Lung microvascular endothelial cell (primary cell): ENCODE measurements around the gene C2orf76. TPM values are rescaled to one million over a fixed set of nuclear protein-coding genes. Genes with fewer than 3 reads are reported as not detected.
"Not testable (repeated sequence)": the region's sequence is repeated elsewhere in the genome, so short reads cannot be mapped to it uniquely, and the experiment has no call there.

Experiments
- DNase-seq, 2 donors: peaks; one replicate each; pipeline versions ENCODE4 v3.0.0 to v3.0.0-alpha.2; 2010; ENCODE audit warnings: low read depth in 2 of 2
- total RNA-seq: library from RNA; depleted of rRNA; stranded (reverse); fragments of >200 nt; gene quantifications from 2 replicates; pipeline ENCODE4 v1.2.1, GENCODE V29; 2014

Gene C2orf76
- total RNA-seq, 1 donor from 2014 or later, result 12.7 TPM

DNA sequence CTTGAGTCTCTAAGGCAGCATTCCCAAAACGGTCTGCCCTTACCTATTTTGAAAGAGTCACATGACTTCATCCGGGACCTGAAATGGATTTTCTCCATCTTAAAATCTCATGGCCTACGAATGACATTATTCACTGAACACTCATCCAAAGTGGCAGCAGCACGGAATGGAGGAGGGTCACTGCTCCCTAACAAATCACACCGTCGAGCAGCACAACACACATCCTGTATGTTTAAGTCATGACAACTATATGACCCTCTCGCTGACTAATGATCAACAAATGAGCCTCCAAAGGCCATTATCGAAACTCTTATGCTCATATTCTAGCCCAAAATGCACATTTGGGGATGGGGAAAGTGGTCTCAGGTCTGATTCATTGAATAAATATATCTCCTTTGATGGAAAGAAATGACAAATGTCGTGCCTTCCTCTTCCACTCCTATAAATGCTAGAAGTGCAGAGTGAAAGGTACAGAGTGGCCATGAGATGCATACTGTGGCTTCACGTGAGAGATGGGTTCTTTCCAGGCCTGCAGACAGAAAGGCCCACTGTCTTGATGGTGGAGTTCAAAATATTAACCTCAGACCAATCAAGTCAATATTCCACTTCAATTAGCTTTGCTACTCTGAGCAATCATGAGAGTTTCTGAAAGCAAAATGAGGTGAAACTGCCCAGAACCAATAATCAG, 70.8 kb downstream of the C2orf76 start:
- DNase-seq, result no peak

DNA sequence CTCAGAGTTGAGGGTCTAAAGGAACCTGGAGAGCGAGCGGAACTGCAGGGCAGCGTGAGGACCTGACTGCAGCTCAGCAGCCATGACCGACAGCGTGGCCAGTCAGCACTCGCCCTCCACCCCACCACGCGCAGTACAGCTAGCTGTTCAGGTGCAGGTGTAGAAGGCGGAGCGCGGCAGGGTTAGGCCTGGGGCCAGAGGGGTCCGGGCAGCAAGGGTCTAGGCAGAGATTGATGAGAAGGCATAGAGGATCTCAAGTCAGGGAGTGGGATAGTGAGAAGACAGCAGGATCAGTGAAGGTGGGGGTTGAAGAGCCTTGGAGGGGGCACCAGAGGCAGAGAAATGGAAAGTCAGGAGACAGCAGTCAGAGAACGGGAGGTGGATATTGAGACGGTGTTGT, 72.0 kb downstream of the C2orf76 start:
- no peak for DNase-seq

DNA sequence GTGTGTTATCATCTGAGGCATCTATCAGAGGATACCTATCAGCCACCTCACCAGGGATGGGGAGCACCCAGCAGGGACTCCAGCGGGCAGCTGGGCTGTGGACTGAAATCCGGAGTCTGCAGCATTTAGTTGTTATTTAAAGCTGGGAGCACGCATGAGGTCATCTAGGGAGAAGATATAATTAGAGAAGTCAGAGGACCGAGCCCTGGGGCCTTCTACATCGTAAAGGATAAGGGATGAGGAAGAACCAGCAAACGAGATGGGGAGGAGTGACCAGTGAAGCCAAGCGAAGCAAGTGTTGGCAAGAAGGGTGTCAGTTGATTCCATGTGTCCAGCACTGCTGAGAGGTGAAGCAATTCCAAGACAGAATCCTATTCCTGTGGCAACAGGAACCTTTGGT, 72.7 kb downstream of the C2orf76 start:
- DNase-seq, result no peak

DNA sequence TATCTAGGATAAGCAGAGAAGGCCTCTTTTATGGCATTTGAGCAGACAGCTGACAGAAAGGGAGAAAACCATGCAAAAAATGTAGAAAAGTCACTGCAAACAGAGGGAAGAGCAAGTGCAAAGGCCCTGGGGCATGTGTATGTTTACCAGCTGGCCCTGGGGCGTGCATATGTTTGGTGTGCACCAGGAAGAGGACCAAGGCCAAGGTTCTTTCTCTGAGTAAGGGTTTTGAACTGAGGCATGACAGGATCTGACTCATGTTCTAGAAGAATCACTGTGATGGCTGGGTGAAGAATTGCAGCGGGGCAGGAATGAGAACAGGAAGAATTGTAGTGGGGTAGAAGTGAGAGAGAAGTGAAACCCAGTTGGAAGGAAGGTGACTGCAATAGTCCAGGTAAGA, 73.4 kb downstream of the C2orf76 start:
- peak in 1 of 2 donors; percentile 28 for DNase-seq

DNA sequence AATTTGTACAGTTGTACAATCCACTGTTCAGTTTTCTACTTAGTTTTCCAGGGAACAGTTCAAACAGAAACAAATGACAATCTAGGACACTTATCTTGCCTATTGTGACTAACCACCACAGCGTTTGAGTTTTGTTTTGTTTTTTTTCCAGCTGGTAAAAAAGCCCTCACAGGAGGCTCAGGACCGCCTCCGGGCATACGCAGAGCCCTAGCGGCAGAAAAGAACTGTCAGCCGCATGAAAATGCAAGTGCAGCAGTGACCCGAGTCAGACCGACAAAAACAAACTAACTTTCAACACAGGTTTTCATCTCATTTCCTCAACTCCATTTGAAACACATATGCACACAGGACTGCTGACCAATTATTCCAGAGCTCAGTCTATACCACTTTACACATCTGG, 74.4 kb downstream of the C2orf76 start:
- DNase-seq, result peak in 1 of 2 donors; percentile 73

DNA sequence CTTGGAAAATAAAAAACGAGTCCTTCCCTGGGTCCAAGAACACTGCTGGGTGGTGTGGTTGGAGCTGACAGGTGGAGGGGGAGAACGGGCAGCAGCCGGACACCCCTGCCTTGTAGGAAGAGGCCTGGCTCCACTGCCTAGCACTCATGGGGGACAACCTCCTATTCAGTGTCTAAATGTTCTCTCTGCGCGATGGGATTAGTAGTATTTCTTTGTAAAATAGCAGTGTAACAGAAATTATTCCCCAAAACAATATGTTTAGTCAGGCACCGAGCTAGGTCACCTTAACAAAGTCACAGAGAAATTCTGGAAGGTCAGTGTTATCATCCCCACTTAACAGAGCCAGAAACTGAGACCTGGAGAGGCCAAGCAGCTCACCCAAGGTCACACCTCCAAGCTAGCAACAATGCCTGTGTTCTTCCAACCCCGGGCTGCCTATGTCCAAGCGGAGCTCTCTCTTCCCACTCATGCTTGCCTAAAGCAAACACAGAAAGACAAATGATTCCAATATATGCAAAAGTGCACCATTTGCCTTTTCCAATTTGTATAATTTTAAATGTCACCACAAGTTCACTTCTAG, 75.0 kb downstream of the C2orf76 start:
- DNase-seq, result no peak

DNA sequence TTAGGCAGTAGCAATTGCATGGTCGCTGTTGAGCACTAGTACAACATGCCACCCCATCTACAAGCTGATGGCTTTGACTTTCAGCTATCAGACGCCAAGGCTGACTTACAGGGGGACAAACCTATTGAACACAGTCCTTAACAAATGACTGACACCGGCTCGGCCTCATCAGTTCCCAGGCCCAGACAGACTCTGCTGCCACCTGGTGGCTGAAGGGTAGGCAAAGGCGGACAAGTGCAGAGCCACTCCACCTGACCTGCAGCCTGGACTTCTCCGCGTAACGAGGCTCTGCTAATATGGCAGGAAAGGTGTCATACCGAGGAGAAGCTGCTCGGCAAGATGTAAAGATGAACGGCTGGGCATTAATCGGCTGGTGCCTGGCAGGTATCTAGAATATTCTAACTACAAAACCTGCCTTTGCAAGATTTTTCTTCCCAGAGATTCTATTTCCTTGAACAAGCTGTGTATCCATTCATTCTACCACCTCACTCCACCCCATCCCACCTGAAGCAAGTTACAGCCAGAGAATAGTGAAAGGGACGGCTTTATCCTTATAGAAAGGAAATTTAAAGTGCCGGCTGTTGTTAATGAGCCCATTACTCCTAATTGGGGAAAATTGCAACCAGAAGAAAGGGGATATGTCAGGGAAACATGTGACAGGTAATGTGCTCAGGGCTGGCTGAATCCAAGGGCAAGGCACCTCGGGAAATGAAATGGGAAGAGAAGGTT, 75.6 kb downstream of the C2orf76 start:
- peak; percentile 76 to 82 for DNase-seq

DNA sequence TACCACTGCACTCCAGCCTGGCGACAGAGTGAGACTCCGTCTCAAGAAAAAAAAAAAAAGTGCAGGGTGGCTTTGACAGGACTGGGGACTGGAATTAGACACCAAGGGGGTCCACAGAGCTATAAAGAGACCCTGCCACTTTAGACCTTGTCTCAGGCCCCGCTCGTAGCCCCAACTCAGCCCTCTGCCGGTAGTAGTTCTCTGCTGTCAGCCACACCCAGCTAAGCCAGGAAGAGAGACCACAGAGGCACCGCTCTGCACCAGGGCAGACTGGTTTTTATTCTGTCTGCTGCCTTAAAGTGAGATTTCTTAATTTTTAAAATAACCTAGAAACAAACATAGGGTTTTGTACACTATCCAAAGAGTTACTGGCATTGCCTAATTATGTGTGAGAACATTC, 77.0 kb downstream of the C2orf76 start:
- DNase-seq, result no peak

DNA sequence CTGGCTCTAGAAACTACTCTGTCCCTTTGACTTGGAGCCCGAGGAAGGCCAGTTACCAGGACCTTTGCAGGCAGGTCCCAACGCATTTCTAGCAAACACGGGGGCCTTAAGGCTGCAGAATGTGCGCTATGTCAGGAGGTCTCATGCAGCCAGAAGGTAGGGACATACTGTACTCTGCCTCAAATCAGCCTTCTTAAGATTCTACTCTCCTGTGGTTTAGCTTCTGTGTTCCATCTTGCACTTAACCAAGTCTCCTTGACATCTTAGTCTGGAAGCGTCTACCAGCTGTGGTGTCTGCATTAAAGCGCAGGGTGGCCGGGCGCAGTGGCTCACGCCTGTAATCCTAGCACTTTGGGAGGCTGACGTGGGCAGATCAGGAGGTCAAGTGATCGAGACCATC, 77.5 kb downstream of the C2orf76 start:
- no peak for DNase-seq

DNA sequence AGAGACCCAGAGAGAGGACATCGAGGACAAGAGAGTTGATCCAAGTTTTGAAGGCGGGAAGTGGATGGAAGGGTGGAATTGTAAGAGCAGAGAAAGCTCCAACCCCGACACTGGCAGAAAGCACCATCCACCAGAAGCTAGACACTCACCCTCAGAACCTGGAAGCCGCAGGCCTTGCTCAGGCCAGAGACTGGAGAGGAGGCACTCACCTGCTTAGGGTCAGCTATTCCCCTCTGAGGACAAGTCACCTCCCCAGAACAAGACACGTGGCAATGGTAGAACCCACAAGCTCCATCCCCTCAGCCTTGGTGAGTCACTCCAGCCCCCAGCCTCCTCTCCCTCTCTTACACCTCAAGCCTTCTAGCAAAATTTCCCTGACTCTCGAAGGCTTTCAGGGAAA, 78.1 kb downstream of the C2orf76 start:
- DNase-seq, result no peak

DNA sequence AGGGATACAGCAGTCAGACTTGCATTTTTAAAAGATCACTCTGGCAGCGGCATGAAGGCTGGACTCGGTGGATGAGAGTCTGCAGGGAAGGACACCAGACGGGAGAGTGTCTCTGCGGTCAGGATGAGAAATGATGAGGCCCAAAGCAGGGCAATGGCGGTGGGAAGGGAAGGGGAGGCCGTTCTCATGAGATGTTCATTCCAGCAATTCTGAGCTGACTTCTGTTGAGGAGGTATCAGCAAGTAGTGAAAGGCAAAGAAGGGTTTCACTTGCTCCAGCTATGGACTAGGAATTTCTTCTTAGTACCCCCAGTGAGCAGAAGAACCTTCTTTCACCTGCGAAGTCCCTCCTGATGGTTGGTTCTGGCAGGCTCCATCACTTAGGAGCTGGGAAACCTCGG, 80.0 kb downstream of the C2orf76 start:
- no peak for DNase-seq

DNA sequence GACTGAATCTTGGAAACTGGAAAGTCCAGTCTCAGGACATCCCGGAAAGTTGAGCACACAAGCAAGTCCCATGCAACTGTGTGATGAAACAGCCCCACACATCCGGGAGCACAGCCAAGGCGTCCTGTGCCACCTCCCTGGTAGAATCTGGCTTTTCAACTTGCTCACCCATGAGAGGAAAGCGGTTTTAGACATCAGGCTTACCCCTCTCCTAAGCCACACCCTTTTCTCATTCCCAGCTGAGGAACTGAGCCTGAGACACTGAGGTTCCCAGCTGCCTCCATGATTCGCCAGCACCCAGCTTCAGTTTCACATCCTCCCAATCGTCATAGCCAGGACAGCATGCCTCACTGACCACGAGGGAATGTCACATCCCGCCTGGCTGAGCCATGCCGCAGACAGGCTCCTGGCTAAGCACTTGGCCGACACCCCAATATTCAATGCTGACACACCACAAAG, 82.7 kb downstream of the C2orf76 start:
- no peak for DNase-seq

DNA sequence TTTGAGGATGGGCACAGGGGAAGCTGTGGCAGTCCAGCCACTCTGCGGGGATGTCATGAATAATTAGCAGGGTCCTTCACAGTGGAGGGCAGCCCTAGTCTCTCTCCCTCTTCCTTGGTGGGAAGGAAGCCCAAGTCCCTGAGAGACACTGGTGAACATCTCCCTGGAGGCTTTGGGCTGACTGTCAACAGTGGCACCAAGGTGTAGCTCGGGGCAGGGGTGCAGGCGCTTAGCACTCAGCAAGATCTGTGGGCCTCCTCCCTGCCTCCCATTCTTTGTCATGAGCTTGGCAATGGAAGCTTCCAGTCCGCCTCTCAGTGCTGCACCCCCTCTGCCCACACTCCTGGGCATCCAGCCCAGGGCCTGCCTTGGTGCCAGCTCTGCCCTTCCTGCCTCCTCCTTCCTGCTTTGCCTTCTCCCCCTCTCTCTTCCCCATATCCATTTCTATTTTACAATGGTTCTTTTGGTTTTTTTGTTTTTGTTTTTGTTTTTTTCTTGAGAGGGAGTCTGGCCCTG, 83.6 kb downstream of the C2orf76 start:
- no peak for DNase-seq

DNA sequence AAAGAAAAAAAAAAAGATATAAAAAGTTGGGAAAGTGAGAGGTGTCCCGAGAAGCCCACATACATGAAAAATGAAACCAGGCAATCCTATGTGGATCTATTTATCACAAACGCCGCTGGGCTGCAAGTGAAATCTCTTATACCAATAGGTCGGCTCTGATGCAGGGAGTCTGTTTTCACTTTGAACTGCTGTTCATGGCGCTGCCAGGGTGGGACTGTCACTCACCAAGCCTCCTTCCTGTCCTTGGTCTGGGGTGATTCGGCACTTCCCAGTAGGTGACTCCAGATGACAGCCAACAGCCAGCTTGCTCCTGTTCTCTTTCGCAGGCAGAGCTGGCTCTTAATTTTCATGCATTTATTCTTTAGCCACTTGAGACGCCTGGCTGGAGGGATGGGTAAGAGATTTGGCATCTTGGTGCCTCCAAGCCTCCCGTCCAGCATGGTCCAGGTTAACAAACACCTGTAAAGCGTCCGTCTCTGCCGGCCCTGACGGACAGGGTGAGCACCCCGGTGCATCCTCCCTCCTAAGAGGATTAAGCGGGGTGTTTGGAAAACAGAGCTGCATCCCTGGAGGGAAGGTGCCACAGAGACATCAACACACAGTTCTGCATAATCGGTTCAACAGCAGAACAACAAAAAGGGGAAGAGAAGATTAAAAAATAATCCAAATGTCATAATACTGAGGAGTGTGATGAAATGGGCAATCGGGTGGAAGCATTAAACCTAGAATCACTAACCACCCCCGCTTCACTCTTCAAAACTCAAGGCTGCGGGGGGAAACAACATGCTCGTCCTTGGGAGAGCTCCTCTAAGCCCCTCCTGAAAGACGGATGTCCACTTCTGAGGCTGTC, 84.3 kb downstream of the C2orf76 start:
- DNase-seq, result no peak

DNA sequence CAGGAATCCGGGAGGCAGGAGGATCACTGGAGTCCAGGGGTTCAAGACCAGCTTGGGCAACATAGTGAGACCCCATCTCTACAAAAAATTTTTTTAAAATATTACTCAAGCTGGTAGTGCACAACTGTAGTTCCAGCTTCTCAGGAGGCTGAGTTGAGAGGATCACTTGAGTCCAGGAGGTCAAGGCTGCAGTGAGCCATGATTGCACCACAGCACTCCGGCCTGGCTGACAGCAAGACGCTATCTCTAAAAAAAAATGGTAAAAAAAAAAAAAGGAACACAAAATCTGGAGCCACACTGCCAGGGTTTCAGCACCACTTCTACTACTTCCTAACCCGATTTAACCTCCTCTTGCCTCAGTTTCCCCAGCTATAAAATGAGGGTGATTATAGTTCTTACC, 86.0 kb downstream of the C2orf76 start:
- no peak for DNase-seq

DNA sequence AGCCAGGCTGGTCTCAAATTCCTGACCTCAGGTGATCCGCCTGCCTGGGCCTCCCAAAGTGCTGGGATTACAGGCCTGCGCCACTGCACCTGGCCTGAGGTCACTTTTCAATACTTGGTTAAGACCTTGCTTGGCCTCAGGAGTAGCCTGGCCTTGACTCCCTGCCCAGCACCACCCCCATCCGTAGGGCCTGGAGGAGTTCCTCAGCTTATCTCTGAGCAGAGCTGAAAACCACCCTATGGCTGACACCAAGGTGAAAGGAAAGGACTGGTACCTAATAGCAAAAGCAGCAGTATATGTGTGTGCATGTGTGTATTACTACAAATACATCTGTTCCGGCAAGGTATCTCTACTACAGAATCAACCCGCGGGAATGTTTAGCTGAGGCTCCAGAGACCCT, 87.0 kb downstream of the C2orf76 start:
- no peak for DNase-seq

DNA sequence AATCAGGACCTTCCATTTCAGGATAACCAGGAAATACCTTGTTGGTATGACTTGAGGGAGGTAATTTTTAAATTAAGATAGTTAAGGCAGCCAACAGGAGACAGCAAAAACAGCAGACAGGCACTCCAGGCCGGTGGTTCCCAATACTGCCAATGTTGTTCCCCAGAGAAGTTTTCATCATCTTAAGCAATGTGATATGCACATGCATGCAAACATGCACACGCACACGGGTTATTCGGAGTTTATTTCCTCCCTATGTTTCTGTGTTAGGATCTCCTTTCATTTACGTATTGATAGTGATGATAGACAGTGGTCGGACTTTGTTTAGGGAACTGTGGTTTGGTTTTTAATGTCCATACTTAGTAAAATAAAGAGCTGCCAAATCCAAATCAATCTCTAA, 87.7 kb downstream of the C2orf76 start:
- DNase-seq, result no peak

DNA sequence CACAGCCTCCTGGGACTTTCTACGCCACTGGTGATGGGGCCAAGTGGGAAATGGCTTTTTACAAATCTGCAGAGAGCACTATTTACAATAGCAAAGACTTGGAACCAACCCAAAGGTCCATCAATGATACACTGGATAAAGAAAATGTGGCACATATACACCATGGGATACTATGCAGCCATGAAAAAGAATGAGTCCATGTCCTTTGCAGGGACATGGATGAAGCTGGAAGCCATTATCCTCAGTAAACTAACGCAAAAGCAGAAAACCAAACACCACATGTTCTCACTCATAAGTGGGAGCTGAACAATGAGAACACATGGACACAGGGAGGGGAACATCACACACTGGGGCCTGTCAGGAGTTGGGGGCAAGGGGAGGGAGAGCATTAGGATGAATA, 88.2 kb downstream of the C2orf76 start:
- not testable (repeated sequence) for DNase-seq

DNA sequence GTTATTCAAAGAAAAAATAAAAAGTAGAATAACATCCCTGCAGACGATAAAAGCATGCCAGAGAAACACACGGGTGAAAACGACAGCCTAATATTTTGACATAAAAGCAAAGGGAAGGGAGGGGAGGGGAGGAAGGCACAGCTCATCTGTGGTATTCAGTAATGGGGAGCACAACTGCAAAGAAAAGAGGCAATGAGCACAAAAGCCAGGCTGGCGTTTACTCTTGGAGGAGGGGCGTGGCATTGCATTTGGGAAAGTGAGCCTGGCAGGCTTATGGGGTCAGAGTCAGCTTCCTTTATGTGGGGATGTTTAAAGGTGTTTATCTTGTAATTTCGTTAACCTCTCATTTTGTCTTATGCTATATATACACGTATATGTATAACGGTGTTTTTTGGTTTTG, 89.8 kb downstream of the C2orf76 start:
- DNase-seq, result no peak

DNA sequence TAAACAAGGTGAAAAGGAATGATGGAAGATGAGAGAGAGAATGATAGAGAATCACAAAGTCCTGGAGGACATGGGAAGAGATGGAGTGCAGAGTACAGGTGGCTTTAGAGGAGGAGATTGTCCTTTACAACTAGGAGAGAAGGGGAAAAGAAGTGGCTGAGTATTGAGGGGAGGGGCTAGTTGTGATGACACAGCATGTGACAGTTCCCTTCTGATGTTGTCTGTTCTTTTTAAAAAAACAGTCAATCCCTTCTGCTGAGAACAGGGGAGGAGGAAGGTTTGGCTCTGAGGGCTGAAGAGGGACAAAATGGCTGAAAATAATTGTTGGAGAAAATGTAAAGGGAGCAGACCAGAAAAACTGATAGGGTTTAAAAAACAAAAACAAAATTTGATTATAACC, 99.0 kb downstream of the C2orf76 start:
- DNase-seq, result no peak

DNA sequence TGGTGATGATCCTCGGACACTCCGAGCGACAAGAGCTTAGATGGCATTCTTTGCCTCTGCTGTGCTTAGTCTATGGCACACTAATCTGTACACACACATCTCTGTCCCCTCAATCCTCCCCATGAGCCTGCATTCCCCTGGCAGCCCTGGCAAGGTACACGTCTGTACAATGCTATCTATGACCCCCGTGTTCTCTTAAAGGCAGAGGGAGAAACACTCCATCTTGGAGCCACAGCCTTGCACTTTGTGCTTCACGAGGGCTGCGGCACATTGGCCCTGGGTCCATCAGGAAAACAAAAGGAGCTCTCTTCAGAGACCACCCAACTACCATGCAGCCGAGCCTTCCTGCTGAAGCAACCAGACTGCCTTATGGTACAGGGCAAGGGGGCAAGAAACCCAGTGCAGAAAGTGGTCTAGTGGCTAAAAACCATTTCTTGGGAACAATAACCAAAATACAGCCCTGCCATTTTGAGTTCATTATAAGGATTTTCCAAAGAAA, 100.5 kb downstream of the C2orf76 start:
- DNase-seq, result no peak

DNA sequence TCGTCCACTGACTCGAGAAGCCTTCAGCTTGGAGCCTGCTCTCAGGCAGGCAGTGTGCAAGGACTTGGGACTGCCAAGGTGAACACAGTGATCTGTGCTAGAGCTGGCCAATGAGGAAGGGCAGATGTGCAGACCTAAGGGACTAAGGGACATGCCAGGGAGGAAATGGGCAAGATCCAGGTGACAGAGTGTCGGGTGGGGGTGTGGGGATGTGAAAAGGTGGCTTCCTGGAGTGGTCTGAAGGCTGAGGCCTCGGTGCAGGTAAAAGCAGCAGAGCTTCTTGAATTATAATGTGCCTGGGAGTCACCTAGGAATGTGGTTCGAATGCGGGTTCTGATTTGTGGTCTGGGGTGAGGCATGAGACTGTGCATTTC, 101.0 kb downstream of the C2orf76 start:
- DNase-seq, result no peak
